ENCODE data around the gene SLC8A2.
"Not testable (repeated sequence)": the region's sequence is repeated elsewhere in the genome, so short reads cannot be mapped to it uniquely, and the experiment has no call there.

Gene SLC8A2

DNA sequence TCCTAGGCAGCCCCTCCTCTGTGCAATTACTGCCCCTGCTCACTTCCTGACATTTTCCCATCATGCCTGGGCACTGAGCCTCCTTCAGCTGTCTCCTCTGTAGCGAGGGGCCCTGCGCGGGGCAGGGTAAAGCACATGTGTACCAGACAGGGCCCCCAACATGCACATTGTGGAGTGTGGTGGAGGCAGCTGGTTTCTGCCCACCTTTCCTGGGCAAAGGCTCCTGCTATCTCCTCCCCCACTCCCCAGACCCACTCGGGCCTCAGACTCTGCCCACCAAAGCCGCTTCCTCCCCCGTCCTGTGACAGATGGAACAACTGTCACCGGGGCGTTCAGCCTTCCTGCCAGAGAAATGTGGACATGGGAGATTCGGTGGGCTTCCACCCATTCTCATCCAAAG is 15.2 kb upstream of the SLC8A2 start:
- no peak for DNase-seq

DNA sequence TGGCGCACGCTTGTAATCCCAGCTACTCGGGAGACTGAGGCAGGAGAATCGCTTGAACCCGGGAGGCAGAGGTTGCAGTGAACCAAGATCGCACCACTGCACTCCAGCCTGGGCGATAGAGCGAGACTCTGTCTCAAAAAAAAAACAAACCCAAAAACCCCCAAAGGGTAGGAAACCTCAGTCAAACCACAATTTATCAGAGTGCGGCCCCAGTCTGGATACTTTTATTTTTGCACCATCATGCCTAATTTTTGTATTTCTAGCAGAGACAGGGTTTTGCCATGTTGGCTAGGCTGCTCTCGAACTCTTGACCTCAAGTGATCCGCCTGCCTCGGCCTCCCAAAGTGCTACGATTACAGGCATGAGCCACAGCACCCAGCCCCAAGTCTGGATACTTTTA is 14.5 kb upstream of the SLC8A2 start:
- not testable (repeated sequence) for DNase-seq

DNA sequence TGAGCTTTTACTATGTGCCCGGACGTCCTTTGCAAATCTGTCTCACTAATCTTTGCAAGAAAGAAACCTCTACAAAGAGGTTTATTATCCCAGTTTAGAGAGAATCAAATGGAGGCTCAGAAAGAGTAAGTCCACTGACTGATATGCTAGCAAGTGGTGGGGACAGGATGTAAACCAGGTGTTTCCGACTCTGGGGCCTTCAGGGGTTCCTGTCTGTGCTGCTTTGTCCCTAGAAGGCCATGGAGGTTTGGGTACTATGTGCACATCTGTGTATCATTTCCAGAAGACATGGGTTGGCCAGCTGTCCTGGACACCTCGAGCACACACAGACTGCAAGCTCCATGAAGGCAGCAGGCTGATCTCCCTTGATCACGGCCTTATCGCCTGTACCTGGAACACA is 13.5 kb upstream of the SLC8A2 start:
- no peak for DNase-seq

DNA sequence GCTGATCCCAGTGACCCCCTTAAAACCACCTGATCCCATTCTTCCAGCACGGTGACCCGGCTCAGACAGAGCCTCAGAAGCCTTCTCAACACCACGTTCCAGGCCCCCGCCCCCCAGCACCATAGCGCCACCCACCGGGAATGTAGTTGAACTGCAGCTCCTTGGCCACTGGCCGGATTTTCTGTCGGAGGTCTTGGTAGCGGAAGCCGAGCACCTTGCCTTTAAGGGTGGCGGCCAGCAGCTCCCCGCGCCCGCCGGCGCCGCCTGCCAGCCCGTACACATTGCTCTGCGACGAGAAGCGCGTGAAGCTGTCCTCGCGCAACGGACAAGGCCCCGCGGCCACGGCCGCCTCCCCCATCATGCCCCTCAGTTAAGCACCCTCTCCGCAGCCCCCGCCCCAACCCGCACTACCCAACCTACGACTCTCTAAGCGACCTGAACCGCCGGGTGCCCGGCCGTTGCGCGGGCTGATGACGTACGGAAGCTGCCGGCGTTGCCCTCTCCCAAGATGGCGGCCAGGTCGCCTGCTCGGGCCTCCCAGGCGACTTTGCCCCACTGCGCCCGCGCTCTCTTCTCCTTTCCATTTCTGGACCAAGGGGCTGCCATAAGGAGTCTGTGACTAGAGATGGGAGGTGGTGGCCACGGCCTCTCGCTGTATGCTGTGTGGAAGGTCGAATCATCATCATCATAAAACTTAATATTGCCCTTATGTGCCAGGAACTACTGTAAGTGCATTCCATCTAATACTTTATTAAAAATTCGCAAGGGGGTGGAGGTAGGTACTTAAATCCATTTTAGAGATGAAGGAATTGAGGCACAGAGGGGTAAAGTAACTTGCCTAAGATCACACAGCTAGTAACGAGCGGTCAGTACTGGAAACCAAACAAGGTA is 12.4 kb upstream of the SLC8A2 start, which contains the start of gene KPTN:
KPTN (minus strand) TSS at position 420 of the 891 bp plus-strand sequence; CDS start at position 361, 59 bp downstream.
- peak; percentile 92 for DNase-seq

DNA sequence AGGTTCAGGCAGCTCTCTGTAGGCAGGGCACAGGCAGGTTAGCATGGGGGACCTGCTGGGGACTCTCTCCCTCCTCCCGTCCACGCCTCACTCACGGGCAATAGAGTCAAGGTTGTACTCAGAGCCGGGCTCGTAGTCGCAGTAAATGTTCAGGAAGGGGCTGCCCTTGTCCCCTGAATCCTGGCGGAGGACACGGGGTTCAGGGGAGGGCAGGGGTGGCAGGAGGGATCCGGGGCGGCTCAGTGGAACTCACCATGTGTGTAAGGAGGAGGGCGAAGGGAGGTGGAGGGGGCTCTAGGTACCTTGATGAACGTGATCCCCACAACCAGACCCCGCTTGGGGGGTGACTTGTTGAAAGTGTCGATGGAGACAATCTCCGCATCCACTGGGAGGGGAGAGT is 11.5 kb upstream of the SLC8A2 start:
- DNase-seq = no peak

DNA sequence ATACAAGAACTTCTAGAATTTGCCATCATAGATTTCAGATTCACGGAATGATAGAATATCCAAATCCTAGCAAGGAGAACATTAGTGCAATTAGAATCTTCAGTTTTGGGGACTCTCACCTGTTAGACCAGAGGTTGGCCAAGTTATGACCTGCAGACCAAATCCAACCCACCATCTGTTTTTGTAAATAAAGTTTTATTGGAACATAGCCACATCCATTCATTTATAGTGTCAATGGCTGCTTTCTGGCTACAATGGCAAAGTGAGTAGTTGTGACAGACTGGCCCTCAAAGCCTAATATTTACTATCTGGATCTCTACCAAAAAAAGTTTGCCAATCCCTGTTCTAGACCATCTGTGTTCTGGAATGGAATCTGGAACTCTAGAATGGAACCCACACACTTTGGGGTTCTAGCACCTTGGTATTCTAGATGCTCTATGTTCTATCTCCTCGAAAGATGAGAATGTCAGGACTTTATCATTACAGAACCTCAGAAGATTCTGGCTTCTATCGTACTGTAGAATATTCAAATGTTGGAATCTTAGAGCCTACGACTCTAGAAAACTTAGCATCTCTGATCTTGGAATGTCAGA is 9.9 kb upstream of the SLC8A2 start:
- DNase-seq = no peak

DNA sequence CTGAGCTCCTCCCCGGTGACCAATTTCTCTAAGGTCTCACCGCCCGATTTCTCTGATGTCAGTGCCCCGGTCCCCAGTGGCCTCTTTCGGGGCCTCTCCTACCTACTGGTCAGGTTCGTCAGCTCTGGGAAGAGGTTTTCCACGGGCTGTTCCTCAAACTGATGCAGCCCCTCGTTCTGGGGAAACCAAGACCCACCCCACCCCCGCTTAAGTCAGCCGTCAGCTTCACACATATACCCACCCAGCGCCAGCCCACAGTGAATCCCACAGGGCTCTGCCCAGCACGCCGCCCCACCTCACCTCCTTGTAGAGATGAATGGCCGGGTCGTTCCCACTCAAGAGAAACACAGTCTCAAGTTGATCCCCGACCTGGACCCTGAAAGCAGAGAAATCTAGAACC is 9.0 kb upstream of the SLC8A2 start:
- DNase-seq = no peak

DNA sequence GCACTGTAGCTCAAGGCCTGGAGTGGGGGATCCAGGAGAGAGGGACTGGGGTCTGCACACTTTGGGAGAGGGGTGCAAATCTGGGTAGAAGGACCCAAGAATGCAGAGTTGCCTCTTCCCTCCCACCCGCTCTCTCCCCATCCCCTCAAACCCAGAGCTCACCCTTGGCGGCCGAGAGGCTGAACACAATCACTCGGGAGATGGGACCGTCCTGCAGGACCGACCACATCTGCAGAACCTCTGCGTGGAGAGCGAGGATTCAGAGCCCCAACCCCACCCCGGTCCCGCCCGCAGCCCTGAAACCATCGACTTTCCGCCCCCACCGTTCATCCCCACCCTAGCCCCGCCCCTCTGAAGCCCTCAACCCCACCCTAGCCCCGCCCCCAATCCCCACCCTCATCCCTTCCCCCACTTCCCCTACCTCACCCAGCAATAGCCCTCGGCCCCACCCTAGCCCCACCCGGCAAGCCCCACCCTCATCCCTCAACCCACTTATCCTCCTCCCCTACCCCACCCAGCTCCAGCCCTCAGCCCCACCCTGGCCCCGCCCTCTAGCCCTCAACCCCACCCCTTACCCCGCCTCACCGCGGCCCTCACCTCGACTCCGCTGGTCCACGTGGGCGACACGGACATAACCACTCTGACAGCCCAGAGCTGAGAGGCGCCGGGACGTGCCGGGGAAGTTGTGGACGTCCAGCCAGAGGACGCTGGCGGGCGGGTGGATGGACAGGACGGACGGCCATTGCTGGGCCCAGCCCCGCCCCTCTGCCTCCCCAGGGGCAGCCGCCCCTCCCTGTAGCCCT is 8.2 kb upstream of the SLC8A2 start:
- no peak for DNase-seq

DNA sequence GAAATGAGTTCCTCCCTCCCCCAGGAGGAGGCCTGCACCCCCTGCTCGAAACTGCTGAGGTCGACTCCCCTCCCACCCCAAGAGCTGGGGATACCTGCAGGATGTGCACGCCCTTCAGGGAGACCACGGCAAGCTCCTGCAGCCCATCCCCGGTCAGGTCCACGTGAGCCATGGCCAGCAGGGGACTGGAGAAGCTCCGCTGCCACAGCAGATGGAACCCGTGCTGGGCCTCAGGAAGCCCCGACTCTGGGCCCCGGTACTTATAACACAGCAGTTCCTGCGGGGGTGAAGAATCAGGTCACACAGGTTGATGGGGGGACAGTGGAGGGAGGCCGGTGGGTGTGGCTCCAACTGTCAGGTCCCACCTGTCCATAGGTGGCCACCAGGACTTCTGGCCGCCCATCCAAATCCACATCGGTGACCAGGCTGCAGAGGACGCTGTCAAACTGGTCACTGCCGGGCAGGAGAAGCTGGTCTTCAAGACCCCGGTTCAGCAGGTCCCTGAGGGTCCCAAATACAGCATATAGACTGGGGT is 4.8 kb upstream of the SLC8A2 start:
- DNase-seq = no peak

DNA sequence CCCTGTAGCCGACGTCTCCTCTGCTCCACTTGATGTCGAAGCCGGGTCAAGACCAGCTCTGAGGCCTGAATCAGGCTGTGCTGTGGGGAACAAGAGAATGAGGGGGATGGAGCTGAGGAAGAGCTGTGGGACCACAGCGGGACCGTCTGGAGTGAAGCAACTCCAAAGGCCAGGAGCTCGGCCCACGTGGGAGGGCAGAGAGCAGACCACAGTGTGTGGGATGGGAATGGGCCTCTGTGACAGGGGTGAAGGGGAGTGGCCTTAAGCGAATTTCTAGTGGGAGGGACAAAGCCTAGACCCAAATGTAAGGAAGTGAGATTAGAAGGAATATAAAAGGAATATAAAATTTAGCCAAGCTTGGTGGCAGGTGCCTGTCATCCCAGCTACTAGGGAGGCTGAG is 3.8 kb upstream of the SLC8A2 start:
- DNase-seq = no peak

DNA sequence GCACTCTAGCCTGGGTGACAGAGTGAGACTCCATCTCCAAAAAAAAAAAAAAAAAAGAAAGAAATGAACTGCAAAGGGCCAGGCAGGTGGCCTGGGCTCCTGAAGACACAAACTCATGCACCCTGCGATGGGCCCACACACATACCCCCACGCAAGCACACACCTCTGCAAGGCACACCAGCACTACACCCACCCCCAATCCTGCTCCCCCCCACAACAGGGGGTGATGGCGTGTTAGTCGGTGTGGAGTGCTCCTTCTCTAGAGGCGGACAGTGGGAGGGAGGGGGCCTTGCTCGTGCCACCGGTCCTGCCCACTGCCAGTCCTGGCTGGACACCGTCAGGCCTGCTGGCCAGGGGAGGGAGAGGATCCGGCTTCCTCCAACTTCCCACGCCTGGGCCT is 1.6 kb upstream of the SLC8A2 start:
- DNase-seq = no peak

DNA sequence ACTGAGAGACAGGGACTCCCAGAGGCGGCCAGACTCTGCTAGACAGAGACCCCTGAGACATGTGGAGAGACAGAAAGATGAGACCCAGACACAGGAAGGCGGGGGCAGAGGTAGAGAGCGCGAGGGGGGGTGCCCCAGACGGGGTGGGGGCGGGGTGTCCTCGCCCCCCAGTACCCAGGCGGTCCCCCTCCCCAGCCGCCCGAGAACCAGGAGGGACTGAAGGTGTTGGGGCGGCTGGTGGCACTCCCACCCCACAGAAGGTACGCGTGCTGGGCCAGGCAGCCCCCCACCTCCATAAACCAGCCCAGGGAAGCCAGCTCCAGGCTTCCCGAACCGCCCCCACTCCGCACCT is 336 bp downstream of the SLC8A2 start:
- DNase-seq = no peak

DNA sequence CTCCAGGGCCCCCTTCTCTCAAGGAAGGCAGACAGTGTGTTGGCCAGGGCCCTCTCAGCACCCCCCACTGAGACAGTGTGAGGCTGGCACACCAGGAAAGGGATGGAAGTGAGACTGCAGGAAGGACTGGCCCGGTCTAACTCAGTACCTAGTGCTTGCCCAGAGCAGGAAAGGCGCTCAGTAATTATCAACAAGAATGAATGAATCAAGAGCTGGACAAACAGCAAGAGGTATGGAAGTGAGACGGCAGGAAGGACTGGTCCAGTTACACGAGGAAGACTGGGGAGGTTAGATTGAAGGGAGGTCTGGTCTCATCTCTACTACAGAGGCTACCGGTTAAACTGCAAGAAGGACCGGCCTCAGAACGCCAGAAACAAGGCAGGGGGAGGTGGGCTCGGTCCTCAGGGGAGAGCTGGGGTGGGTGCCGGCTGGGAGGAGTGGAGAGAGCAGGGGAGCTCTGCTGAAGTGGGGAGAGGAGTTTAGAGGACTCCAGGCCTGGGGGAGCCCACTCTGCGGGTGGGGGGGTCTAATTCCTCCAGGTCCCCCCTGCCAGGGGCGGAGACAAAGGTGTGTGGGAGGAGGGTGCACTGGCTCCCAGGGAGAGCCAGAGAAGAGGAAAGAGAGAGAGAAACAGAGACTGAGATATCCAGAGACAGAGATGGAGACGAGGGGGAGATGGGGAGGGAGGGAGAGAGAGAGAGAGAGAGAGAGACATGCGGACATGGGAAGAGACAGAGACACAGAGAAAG is 1.1 kb downstream of the SLC8A2 start:
- no peak for DNase-seq

DNA sequence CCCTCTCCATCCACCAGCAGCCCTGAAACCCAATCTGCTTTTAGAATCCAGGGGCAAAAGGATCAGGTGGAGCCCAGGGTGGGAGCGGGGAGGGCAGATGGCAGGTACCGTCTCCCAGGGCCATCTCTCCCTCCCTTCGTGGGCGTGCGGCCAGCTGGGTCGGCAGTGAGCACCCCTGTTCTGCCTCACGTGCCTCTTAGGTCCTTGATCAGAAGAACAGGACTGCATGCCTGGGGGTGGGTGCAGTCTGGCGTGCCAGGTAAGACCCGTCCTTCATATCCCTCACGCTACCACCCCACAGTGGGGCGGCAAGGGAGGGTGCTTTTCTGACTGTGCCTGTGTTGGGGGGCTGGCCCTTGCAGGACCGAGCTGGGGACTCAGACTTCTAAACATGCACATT is 2.0 kb downstream of the SLC8A2 start:
- DNase-seq = no peak

DNA sequence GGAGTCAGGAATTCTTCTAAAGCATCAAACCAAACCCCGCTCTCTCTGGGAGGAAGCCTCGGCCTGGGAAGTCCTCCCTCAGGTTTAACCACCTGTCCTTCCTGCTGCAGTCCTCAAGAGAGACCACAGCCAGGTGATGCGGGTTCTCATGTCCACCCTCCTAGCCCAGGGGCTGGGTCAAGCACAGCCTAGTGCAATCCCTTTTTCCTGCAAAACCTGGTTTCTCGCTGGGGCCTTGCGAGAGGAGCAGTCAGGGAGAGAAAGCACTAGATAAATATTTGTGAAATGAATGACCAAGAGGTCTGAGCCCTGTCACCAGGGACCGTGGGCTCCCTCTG is 2.4 kb downstream of the SLC8A2 start:
- no peak for DNase-seq

DNA sequence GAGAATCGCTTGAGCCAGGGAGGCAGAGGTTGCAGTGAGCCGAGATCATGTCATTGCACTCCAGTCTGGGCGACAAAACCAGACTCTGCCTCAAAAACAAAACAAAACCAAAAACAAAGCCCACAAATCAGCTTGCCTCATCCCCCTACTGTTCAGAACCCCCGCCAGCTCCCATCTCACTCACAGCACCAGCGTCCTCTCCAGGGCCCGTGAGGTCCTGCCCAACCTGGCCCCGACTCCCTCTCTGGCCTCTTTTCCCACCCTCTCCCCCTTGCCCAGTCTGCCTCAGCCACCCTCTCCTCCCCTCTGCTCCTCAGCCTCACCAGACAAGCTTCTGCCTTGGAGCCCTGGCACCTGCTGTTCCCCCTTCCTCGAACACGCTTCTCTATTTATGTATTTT is 3.8 kb downstream of the SLC8A2 start:
- no peak for DNase-seq

DNA sequence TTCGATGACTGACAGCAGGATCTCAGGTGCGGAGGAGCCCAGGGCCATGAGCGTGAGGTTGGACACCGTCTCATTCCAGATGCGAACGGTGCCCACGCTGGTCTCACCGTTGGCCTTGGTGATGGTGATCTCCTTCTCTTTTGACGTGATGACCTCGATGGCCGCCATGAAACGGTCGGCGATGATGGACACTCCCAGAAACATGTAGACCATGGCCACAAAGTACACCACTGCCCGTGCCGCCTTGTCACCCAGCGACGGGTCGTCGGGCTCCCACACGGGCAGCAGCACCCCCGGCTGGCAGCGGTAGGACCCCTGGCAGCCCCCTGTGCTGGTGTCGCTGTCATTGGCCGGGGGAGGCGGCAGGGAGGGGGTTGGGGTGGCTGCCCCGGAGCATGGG is 5.7 kb downstream of the SLC8A2 start:
- DNase-seq = no peak

DNA sequence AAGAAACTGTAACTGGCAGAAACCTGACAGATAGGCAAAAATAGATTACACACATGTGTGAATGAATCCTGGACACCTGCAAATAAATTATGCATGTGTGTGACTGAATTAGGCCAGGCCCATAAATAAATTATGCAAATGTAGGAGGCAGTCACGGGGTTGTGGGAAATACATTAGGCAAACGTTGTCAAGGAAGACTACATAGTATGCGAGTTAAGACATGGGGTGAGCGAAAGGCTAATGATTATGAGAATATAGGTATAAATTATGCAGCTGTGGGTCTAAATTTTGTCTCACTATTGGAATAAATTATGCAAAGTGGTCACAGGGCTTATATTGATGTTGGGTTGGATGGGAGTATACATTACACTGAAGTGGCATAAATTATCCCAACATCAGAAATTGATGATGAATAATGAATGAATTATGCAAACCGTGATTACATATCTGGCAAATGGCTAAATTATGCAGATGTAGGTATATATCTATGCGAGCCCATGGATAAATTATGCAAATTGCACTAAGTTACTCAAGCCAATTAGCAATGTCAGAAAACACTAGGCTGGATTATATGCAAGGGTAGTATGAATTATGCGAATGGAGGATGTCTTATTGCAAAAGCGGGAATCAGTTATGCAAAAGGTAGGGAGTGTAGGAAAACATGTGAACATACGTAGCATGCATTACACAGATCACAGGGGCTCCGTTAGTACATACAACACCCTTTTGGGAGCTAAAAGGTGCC is 6.8 kb downstream of the SLC8A2 start:
- no peak for DNase-seq

DNA sequence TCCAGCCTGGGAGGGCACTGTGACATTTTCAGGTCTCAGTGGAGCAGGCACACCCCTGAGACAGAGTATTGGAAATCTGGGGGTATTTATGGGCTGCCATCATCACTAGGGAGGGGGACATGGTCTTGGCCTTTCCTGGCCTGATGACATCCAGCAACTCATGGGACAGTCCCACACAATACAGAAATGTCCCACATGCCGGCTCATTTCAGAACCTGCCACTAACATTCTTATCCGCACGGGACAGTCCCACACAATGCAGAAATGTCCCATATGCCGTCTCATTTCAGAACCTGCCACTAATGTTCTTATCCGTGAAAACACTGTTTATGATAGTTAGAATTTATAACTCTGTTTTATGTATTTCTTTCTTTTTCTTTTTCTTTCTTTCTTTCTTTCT is 9.8 kb downstream of the SLC8A2 start:
- no peak for DNase-seq

DNA sequence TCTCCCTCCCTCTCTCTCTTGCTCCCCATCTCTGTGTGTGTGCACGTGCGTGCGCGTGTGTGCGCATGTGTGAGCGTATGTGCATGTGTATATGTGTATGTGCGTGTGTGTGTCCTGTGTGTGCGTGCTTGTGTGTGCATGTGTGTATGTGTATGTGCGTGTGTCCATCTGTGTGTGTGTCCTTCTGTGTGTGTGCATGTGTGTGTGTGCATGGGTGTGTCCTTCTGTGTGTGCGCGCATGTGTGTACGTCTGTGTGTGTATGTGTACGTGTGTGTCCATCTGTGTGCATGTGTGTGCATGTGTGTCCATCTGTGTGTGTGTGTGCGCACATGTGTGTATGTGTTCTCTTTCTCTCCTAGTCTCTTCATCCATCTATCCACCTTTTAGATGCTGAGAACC is 12.2 kb downstream of the SLC8A2 start:
- DNase-seq = no peak

DNA sequence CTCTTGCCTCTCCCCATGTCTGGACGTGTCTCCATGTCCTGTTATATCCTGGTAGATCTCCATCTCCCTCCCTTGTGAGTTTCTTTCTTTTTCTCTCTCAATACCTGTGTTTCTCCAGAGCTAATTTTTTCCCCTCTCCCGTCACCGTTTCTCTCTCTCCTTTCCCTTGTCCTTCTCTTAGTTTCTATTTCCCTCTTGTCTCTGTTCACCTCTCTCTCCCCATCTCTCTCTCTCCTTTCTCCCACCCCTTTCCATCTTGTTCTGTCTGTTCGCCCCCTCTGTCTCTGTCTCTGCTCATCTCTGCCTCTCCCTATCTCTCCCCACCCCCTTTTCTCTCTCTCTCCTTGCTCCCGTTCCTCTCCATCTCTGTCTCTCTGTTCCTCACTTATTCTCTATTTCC is 13.0 kb downstream of the SLC8A2 start:
- no peak for DNase-seq

Data from DMS 273 treated with DMSO at 0.1 percent for 48 hours (cell line).